GM12872 (cell line): Measurements from ENCODE around the gene ABCG1.

Experiments used
- TF ChIP-seq, protein P1 (sequence below): IDR thresholded peaks from 3 replicates; pipeline ENCODE4 v1.5.1; 2011; ENCODE audit warnings: low read depth, mild to moderate bottlenecking, low read length, moderate library complexity; ENCODE audit not compliant: insufficient read depth

Gene ABCG1

DNA sequence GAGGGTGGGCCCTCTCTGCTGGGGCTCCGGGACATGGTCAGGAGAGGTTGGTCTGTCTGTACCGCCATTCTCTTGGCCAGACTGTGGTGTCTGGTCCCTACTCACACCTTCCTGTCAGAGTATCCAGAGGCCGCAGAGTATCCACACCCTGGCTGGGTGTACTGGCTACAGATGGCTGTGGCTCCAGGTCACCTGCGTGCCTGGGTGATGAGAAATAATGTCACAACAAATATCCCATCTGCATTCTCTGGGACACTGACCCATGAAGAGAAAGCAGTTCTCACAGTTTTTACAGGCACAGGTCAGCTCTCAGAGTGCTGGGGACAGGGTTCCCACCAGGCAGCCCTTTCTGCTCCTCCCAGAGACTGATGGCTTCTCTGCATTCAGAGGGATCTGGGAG, 37.4 kb downstream of the ABCG1 start:
- TF ChIP-seq, protein P1, sequence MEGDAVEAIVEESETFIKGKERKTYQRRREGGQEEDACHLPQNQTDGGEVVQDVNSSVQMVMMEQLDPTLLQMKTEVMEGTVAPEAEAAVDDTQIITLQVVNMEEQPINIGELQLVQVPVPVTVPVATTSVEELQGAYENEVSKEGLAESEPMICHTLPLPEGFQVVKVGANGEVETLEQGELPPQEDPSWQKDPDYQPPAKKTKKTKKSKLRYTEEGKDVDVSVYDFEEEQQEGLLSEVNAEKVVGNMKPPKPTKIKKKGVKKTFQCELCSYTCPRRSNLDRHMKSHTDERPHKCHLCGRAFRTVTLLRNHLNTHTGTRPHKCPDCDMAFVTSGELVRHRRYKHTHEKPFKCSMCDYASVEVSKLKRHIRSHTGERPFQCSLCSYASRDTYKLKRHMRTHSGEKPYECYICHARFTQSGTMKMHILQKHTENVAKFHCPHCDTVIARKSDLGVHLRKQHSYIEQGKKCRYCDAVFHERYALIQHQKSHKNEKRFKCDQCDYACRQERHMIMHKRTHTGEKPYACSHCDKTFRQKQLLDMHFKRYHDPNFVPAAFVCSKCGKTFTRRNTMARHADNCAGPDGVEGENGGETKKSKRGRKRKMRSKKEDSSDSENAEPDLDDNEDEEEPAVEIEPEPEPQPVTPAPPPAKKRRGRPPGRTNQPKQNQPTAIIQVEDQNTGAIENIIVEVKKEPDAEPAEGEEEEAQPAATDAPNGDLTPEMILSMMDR, result no peak

DNA sequence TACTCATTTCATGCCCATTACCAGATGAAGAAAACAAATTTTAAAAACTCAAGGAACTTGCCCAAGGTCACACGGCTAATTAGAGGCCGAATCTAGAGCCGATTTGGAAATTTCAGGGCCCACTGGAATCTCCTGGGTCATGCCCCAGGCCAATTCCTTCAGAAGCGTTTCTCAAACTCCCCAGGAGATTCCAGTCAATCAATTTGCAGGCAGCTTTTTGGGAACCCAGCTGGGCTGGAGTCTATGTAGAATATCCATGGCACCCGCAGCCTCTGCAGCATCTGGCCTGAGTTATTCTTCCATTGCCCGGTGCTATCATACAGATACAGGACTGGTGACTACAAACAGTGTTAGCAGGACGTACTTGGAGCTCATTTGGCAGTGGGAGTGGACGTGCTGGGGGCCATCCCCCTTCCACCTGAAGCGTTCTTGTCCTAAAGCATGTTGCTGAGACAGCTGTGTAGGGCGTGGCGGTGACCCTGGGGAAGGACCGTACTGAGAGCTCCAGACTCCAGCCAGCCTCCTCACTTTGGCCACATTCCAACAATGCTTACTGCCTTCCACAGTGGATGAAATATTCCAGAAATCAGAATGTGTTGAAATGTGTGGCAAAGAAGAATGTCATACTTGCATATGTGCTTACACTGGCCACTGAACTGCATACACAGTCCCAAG, 38.3 kb downstream of the ABCG1 start:
- TF ChIP-seq, protein P1, result no peak

DNA sequence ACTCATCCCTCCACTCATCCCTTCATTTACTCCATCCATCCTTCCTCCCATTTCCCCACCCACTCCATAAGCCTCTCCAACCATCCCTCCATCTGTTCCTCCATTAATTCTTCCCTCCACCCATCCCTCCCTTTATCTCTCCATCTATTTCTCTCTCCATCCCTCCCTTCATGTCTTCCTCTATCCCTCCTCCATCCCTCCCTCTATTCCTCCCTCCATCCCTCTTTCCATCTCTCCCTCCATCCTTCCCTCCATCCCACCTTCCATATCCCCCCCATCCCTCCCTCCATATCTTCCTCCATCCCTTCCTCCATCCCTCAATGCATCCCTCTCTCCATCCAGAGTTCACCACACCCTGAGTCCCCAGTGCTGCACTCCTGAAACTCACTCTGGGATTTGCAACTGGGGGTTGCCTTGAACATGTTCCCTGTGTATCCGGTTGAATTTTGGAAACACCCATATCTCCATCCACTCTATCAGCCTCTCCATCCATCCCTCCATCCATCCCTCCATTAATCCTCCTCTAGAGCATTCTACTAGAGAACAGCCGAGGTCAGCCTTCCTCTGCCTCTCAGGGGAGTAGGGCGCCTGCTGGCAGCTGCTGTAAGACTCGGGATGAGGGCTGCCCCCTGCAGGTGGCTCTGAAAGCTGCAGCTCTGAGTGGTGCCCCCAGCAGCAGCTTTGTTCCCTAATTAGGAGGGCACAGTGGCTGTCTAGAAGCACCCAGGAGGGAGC, 39.4 kb downstream of the ABCG1 start:
- TF ChIP-seq, protein P1, result peak; percentile 95

DNA sequence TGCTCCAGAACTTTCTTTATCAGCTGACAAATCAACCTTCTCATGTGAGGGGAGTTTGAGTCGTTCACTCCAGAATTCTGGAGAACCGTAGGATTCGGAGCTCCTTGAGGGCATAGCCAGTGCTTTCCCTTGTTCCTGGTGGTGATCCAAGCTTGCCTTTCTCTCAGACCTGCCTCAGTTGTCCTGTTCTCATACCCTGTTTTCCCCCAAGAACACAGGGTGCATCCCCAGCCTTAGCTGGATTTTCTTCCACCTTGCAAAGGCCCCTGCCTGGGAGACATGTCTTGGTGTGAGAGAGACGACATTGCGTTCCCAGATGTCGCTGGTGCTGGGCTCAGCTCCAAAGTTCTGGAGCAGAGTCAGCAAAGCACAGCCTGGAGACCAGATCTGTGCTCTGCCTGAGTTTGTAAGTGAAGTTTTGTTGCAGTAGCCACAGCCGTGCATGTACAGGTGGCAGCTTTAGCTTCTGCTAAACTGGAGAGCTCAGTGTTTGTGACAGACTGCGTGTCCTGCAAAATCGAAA, 40.0 kb downstream of the ABCG1 start:
- TF ChIP-seq, protein P1, result no peak

DNA sequence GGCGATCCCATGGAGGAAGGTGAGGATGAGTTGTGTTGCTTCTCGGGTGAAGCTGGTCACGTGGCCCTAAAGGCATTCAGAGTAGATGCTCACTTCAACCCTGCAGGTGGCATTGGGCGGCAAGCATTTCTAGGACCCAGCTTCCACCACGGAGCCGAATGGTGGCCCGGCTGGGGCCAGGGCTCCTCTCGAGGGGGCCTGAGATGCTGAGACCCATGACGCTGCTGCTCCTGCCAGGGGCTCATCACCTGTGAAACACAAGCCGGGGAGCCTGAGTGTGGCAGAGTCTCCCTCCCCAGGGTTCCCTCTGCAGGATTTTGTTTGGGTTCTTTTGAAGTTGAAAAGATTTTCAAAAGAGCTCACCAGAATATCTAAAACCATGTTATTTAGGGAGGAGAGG, 41.2 kb downstream of the ABCG1 start:
- TF ChIP-seq, protein P1, result no peak

DNA sequence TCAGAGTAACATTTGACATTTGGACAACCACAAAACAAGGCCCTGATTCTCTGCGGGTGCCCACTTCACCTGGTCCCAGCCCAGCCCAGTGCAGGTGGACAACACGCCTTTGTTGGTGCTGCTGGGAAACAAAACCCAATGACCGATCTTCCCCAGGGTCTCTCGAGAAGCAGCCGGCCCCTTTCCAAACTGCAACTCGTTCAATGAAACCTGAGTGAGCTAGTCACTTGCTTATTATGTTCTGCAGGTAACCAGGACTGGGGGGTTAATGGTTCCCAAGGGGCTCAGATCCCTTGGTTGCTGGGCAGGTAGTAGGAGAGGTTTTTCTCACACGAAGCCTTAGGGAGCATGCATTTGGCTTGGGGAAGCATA, 42.9 kb downstream of the ABCG1 start:
- TF ChIP-seq, protein P1, result no peak

DNA sequence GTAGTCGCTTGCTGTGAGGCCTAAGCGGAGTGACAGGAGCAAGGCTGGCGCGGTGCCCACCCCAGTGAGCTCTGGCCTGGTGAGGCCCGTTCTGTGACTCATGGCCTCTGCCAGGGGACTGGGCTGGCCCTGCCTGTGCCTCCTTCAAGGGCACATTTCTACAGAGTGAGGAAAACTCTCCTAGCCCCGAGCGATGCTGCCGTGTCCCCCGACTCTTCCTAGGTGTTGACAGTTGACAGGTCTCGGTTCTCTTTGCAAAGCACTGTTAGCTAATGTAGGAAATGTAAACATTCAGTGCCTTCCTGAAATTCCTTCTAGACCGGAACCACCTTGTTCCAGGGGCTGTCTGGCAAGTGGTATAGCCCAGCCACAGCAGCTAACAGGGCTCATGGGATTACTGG, 43.9 kb downstream of the ABCG1 start:
- TF ChIP-seq, protein P1, result no peak
